Osteoblast (primary cell): ENCODE results near the gene WDR45B. TPM values are rescaled to one million over a fixed set of nuclear protein-coding genes. Genes with fewer than 3 reads are reported as not detected.
A peak's percentile ranks its signal among the peaks of the same experiment; 100 is the strongest.
"Not testable (repeated sequence)": the region's sequence is repeated elsewhere in the genome, so short reads cannot be mapped to it uniquely, and the experiment has no call there.

Source experiments
- DNase-seq: peaks from one replicate; pipeline ENCODE4 v3.0.0; 2011; ENCODE audit warnings: low spot score, mixed read lengths; ENCODE audit not compliant: insufficient read length; ENCODE audit errors: missing footprints
- H2AFZ ChIP-seq: 2 replicates; pipeline ENCODE4 v1.6.0; 2011; ENCODE audit warnings: mild to moderate bottlenecking, low read length
- H3K27ac ChIP-seq: 2 replicates; pipeline ENCODE4 v1.5.1; 2011; ENCODE audit warnings: mild to moderate bottlenecking, low read depth, low read length, moderate library complexity
- H3K27me3 ChIP-seq: 2 replicates; pipeline ENCODE4 v1.6.0; 2012; ENCODE audit warnings: mild to moderate bottlenecking, control low read depth, inconsistent platforms, low read length, moderate library complexity; ENCODE audit not compliant: insufficient read depth
- H3K36me3 ChIP-seq: 2 replicates; pipeline ENCODE4 v1.5.1; 2011; ENCODE audit warnings: mild to moderate bottlenecking, low read length, control low read depth, moderate library complexity; ENCODE audit not compliant: insufficient read depth
- H3K4me1 ChIP-seq: 2 replicates; pipeline ENCODE4 v1.5.1; 2011; ENCODE audit warnings: mild to moderate bottlenecking, low read length, control low read depth, moderate library complexity; ENCODE audit not compliant: insufficient read depth
- H3K4me2 ChIP-seq: 2 replicates; pipeline ENCODE4 v1.6.0; 2011; ENCODE audit warnings: mild to moderate bottlenecking, low read length; ENCODE audit not compliant: insufficient read depth
- H3K4me3 ChIP-seq: fragments of 200-600 bp; sonication (generic); 3 replicates; pipeline ENCODE4 v1.5.1; 2012; ENCODE audit warnings: mild to moderate bottlenecking, low read length, inconsistent platforms; ENCODE audit not compliant: insufficient read depth
- H3K79me2 ChIP-seq: 2 replicates; pipeline ENCODE4 v1.6.0; 2012; ENCODE audit warnings: mild to moderate bottlenecking, low read length, control low read depth, inconsistent platforms; ENCODE audit not compliant: insufficient read depth
- H3K9me3 ChIP-seq: 2 replicates; pipeline ENCODE4 v1.5.1; 2011; ENCODE audit warnings: low read depth, low read length, control low read depth
- H4K20me1 ChIP-seq: 2 replicates; pipeline ENCODE4 v1.6.0; 2012; ENCODE audit warnings: mild to moderate bottlenecking, low read length, control low read depth; ENCODE audit not compliant: insufficient read depth
- total RNA-seq: library from RNA; depleted of rRNA; stranded (reverse); fragments of >200 nt; gene quantifications from 2 replicates; pipeline ENCODE4 v1.2.3, GENCODE V29; 2012
- TF ChIP-seq, protein P1 (sequence below): IDR thresholded peaks from 2 replicates; pipeline ENCODE4 v1.5.1; 2011; ENCODE audit warnings: mild to moderate bottlenecking, low read depth, low read length, moderate library complexity; ENCODE audit errors: extremely low read depth

WDR45B gene
- total RNA-seq, 1 donor: 66.2 TPM

- no peaks in the 10 kb centered on the region for H3K27me3 ChIP-seq
- no peaks in the 10 kb centered on the region for H3K9me3 ChIP-seq
- TF ChIP-seq, protein P1, sequence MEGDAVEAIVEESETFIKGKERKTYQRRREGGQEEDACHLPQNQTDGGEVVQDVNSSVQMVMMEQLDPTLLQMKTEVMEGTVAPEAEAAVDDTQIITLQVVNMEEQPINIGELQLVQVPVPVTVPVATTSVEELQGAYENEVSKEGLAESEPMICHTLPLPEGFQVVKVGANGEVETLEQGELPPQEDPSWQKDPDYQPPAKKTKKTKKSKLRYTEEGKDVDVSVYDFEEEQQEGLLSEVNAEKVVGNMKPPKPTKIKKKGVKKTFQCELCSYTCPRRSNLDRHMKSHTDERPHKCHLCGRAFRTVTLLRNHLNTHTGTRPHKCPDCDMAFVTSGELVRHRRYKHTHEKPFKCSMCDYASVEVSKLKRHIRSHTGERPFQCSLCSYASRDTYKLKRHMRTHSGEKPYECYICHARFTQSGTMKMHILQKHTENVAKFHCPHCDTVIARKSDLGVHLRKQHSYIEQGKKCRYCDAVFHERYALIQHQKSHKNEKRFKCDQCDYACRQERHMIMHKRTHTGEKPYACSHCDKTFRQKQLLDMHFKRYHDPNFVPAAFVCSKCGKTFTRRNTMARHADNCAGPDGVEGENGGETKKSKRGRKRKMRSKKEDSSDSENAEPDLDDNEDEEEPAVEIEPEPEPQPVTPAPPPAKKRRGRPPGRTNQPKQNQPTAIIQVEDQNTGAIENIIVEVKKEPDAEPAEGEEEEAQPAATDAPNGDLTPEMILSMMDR: no peak
- peak; percentile 27 for DNase-seq
- no peaks in the 10 kb centered on the region for H4K20me1 ChIP-seq
- no peaks in the 10 kb centered on the region for H3K79me2 ChIP-seq
- H3K27ac ChIP-seq: no peak overlapping the region
- no peaks in the 10 kb centered on the region for H3K36me3 ChIP-seq
- no peak overlapping the region for H2AFZ ChIP-seq
- H3K4me1 ChIP-seq: no peaks in the 10 kb centered on the region
- H3K4me3 ChIP-seq: no peak overlapping the region
- H3K4me2 ChIP-seq: no peak overlapping the region
These were observed 8.0 kb upstream of the WDR45B start for GRCh38 chr17:82656266-82656665.

DNA sequence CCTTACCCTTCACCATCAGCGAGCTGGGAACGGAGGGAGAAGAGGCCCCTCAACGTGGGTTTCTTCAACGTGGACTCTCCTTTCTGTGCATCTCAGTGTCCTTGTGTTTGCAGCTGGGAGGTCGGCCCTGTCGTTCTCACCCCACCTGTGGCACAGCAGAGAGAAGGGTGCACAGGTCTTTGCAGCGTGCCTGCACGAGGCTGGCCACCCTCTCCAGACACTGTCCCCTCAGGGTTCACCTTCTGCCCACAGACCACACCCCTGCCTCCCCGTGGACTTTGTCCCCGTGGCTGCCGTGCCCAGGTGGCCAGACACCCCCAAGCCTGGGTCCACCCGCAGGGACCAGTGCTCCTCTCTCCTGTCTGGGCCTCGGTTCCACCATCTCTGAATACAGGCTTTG lies 7.3 kb upstream of the WDR45B start:
- Histone ChIP-seq H3K27ac (no peak overlapping the region), H3K79me2 (no peaks in the 10 kb centered on the region), H3K9me3 (no peaks in the 10 kb centered on the region), H3K4me2 (no peak overlapping the region), H2AFZ (no peak overlapping the region), H3K4me3 (no peak overlapping the region), H4K20me1 (no peaks in the 10 kb centered on the region), H3K27me3 (no peaks in the 10 kb centered on the region), H3K36me3 (no peaks in the 10 kb centered on the region), H3K4me1 (no peaks in the 10 kb centered on the region)
- DNase-seq: peak; percentile 47
- TF ChIP-seq, protein P1: no peak

GRCh38 chr17:82655038-82655479 lies 6.8 kb upstream of the WDR45B start:
- H3K9me3 ChIP-seq: no peaks in the 10 kb centered on the region
- peak overlapping the region; percentile 23 for H3K4me2 ChIP-seq
- H3K27ac ChIP-seq: no peak overlapping the region
- peak overlapping the region; percentile 37 for H2AFZ ChIP-seq
- H3K27me3 ChIP-seq: no peaks in the 10 kb centered on the region
- H3K79me2 ChIP-seq: no peaks in the 10 kb centered on the region
- peak; percentile 77 for DNase-seq
- no peaks in the 10 kb centered on the region for H4K20me1 ChIP-seq
- H3K4me3 ChIP-seq: no peak overlapping the region
- no peaks in the 10 kb centered on the region for H3K36me3 ChIP-seq
- no peaks in the 10 kb centered on the region for H3K4me1 ChIP-seq
- TF ChIP-seq, protein P1: no peak

DNA sequence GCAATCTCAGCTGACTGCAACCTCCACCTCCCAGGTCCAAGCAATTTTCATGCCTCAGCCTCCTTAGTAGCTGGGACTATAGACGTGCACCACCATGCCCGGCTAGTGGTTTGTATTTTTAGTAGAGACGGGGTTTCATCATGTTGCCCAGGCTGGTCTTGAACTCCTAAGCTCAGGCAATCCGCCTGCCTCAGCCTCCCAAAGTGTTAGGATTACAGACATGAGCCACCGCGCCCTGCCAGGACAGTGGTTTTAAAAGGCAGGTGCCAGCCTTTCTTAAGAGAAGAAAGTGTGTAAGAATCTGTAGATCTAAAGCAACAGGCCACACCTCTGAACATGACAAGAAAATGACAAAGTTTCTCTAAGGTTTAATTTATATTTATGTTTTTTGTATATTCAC lies 6.4 kb upstream of the WDR45B start:
- H3K27ac ChIP-seq, DNase-seq, H3K27me3 ChIP-seq, H3K79me2 ChIP-seq, H4K20me1 ChIP-seq, H3K4me3 ChIP-seq, H2AFZ ChIP-seq, H3K4me1 ChIP-seq, H3K36me3 ChIP-seq, H3K9me3 ChIP-seq: not testable (repeated sequence)
- peak overlapping the region; percentile 23 for H3K4me2 ChIP-seq
